Measurements from ENCODE around the gene CLCN4.
A peak's percentile ranks its signal among the peaks of the same experiment; 100 is the strongest.

CLCN4 gene

GRCh38 chrX:10166731-10167151, 10.0 kb downstream of the CLCN4 start:
- Histone ChIP-seq H3K4me3 (ENCODE audit: extremely low read depth, insufficient read depth, low read length, poor library complexity, severe bottlenecking) (no peak overlapping the region), H3K9me3 (ENCODE audit: control insufficient read depth, low read length) (no peaks in the 10 kb centered on the region), H3K4me1 (ENCODE audit: control insufficient read depth, insufficient read depth, low read length, poor library complexity, severe bottlenecking) (no peaks in the 10 kb centered on the region), H3K36me3 (ENCODE audit: control insufficient read depth, insufficient read depth, low read length) (no peaks in the 10 kb centered on the region), H3K27ac (ENCODE audit: low read depth, low read length, severe bottlenecking) (no peak overlapping the region)
- 100% methylated on average over 3 of the region's 8 CpGs; no CpG with 5 or more reads in 1 of the 2 experiments for WGBS, 2 experiments (ENCODE audit: insufficient coverage in 2 of 2)

DNA sequence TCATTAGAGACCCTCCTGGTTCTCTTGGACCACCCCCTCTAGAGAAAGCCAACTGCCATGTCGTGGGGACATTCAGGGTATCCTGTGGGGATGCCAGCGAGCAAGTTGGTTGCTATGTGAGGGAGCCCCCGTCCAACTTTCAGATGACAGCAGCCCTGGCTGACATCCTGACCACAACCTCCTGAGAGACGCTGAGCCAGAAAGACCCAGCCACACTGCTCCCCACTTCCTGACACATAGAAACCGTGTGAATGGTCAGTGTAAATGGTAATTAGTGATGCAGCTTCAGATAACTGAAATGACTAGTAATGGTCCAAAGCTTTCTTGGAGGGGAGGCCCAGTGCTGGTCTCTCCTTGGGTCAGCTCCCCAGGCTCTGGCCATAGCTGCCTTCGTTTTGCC, 10.8 kb downstream of the CLCN4 start:
- Histone ChIP-seq H3K4me3 (ENCODE audit: extremely low read depth, insufficient read depth, low read length, poor library complexity, severe bottlenecking) (no peak overlapping the region), H3K36me3 (ENCODE audit: control insufficient read depth, insufficient read depth, low read length) (no peaks in the 10 kb centered on the region), H3K4me1 (ENCODE audit: control insufficient read depth, insufficient read depth, low read length, poor library complexity, severe bottlenecking) (no peaks in the 10 kb centered on the region), H3K9me3 (ENCODE audit: control insufficient read depth, low read length) (no peaks in the 10 kb centered on the region), H3K27ac (ENCODE audit: low read depth, low read length, severe bottlenecking) (no peak overlapping the region)
- 80% methylated on average over 1 of the region's 6 CpGs; no CpG with 5 or more reads in 1 of the 2 experiments for WGBS, 2 experiments (ENCODE audit: insufficient coverage in 2 of 2)

DNA sequence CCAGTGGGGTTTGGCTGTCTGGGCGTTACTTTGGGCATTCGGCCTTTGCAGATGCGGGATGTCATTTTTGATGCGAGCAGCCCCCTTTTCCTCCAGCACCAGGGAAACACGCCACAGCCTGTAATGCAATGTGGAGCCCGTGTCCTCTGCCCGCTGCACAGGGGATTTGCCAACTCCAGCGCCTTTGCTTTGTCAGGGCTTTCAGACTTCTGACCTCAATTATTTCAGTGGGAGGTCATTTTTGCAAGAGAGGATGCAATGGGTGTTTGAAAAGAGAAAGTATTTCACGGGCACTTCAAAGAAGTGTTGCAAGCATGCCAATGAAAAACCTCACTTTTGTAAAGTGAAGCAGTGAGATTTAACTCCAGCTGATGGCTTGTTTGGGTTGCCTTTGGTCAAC, 11.5 kb downstream of the CLCN4 start:
- no peak overlapping the region for H3K4me3 ChIP-seq (ENCODE audit: extremely low read depth, insufficient read depth, low read length, poor library complexity, severe bottlenecking)
- no peaks in the 10 kb centered on the region for H3K9me3 ChIP-seq (ENCODE audit: control insufficient read depth, low read length)
- no peaks in the 10 kb centered on the region for H3K4me1 ChIP-seq (ENCODE audit: control insufficient read depth, insufficient read depth, low read length, poor library complexity, severe bottlenecking)
- no peak overlapping the region for H3K27ac ChIP-seq (ENCODE audit: low read depth, low read length, severe bottlenecking)
- WGBS, 2 experiments (ENCODE audit: insufficient coverage in 2 of 2) = 100% methylated on average over 1 of the region's 9 CpGs; no CpG with 5 or more reads in 1 of the 2 experiments
- no peaks in the 10 kb centered on the region for H3K36me3 ChIP-seq (ENCODE audit: control insufficient read depth, insufficient read depth, low read length)

- no peak overlapping the region for H3K27ac ChIP-seq (ENCODE audit: low read depth, low read length, severe bottlenecking)
- H3K4me3 ChIP-seq (ENCODE audit: extremely low read depth, insufficient read depth, low read length, poor library complexity, severe bottlenecking) = no peak overlapping the region
- no CpG with 5 or more reads among the region's 3 CpGs for WGBS, 2 experiments (ENCODE audit: insufficient coverage in 2 of 2)
- no peaks in the 10 kb centered on the region for H3K9me3 ChIP-seq (ENCODE audit: control insufficient read depth, low read length)
- no peaks in the 10 kb centered on the region for H3K36me3 ChIP-seq (ENCODE audit: control insufficient read depth, insufficient read depth, low read length)
- peaks cover 3% of the 10 kb centered on the region for H3K4me1 ChIP-seq (ENCODE audit: control insufficient read depth, insufficient read depth, low read length, poor library complexity, severe bottlenecking)
These were observed 12.4 kb downstream of the CLCN4 start for GRCh38 chrX:10169175-10169574.

GRCh38 chrX:10171249-10171648, 14.5 kb downstream of the CLCN4 start:
- Histone ChIP-seq H3K9me3 (ENCODE audit: control insufficient read depth, low read length) (no peaks in the 10 kb centered on the region), H3K27ac (ENCODE audit: low read depth, low read length, severe bottlenecking) (no peak overlapping the region), H3K36me3 (ENCODE audit: control insufficient read depth, insufficient read depth, low read length) (no peaks in the 10 kb centered on the region), H3K4me3 (ENCODE audit: extremely low read depth, insufficient read depth, low read length, poor library complexity, severe bottlenecking) (no peak overlapping the region), H3K4me1 (ENCODE audit: control insufficient read depth, insufficient read depth, low read length, poor library complexity, severe bottlenecking) (peaks cover 17% of the 10 kb centered on the region)
- 83 to 94% methylated on average over 3 of the region's 5 CpGs for WGBS, 2 experiments (ENCODE audit: insufficient coverage in 2 of 2)

- Histone ChIP-seq H3K9me3 (ENCODE audit: control insufficient read depth, low read length) (no peaks in the 10 kb centered on the region), H3K4me3 (ENCODE audit: extremely low read depth, insufficient read depth, low read length, poor library complexity, severe bottlenecking) (no peak overlapping the region), H3K27ac (ENCODE audit: low read depth, low read length, severe bottlenecking) (peak overlapping the region; percentile 95), H3K36me3 (ENCODE audit: control insufficient read depth, insufficient read depth, low read length) (no peaks in the 10 kb centered on the region), H3K4me1 (ENCODE audit: control insufficient read depth, insufficient read depth, low read length, poor library complexity, severe bottlenecking) (peaks cover 17% of the 10 kb centered on the region)
- WGBS, 2 experiments (ENCODE audit: insufficient coverage in 2 of 2) = 47 to 76% methylated on average over 5 to 6 of the region's 11 CpGs
These were observed 16.1 kb downstream of the CLCN4 start for GRCh38 chrX:10172877-10173276.

DNA sequence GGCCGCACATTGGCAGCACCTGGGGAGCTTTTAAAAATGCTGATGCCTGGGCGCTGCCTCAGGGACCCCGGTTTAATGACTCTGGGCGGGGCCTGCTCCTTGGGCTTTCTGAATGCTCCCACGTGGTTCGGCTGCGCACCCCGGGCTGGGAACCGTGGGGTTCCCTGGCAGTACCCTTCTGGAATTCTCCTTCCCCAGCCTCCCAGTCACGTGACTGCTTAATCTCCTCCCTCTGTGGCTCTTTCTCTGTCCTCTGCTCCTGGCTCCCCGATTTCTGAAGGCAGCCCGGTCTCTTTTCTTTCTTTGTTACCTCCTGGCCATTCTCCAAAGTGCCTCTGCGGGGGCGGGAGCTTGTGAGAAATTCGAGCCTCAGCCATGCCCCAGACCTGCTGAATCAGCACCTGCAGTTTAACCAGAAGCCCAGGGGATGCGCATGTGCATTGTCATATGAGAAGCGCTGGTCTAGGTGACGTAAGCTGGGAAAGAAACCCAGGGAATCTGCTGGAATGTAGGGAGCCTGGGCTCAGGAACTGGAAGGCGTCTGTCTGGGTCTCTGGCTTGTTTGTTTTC, 16.6 kb downstream of the CLCN4 start:
- Histone ChIP-seq H3K36me3 (ENCODE audit: control insufficient read depth, insufficient read depth, low read length) (no peaks in the 10 kb centered on the region), H3K9me3 (ENCODE audit: control insufficient read depth, low read length) (no peaks in the 10 kb centered on the region), H3K27ac (ENCODE audit: low read depth, low read length, severe bottlenecking) (peak overlapping the region; percentile 95), H3K4me3 (ENCODE audit: extremely low read depth, insufficient read depth, low read length, poor library complexity, severe bottlenecking) (peak overlapping the region; percentile 2), H3K4me1 (ENCODE audit: control insufficient read depth, insufficient read depth, low read length, poor library complexity, severe bottlenecking) (peaks cover 17% of the 10 kb centered on the region)
- 22 to 38% methylated on average over 2 to 11 of the region's 19 CpGs for WGBS, 2 experiments (ENCODE audit: insufficient coverage in 2 of 2)

DNA sequence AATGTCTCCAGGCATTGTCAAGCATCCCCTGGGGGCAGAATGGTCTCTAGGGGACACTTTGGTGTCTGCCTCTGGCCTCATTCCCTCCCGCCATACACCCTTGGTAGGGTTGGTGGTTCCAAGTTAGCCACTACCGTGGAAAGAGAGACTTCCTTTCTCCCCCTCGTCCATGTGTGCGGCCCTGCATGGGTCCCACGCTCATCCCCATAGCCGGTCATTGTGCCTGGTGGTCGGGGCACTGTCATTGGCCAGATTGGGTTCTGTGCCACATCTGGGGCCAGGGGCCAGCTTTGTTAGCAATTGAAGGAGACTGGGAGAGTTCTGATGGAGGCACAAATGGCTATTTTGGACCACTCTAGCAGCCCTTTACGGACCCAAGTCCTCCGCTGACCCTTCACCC, 17.3 kb downstream of the CLCN4 start:
- H3K4me3 ChIP-seq (ENCODE audit: extremely low read depth, insufficient read depth, low read length, poor library complexity, severe bottlenecking) = no peak overlapping the region
- no peaks in the 10 kb centered on the region for H3K9me3 ChIP-seq (ENCODE audit: control insufficient read depth, low read length)
- H3K4me1 ChIP-seq (ENCODE audit: control insufficient read depth, insufficient read depth, low read length, poor library complexity, severe bottlenecking) = peaks cover 17% of the 10 kb centered on the region
- peak overlapping the region; percentile 95 for H3K27ac ChIP-seq (ENCODE audit: low read depth, low read length, severe bottlenecking)
- 88 to 100% methylated on average over 2 of the region's 9 CpGs for WGBS, 2 experiments (ENCODE audit: insufficient coverage in 2 of 2)
- no peaks in the 10 kb centered on the region for H3K36me3 ChIP-seq (ENCODE audit: control insufficient read depth, insufficient read depth, low read length)

DNA sequence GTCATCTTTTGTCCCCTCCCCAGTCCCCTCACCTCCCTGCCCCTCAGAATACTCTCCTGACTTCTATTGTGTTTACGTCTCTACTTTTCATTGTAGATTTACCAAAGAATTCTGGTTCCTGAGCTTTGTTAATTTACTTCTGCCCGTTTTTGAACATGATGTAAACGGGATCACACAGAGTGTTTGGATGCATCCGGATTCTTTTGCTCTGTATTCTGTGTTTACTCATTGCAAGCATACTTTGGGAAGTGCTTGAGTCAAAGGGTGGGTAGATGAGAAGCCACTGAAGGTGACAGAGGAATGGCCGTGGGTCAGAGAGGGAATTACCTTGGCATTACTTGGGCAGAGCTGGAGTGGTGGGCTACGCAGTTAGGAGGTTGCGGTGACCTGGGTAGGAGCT, 18.0 kb downstream of the CLCN4 start:
- 89 to 100% methylated on average over 6 of the region's 7 CpGs for WGBS, 2 experiments (ENCODE audit: insufficient coverage in 2 of 2)
- Histone ChIP-seq H3K9me3 (ENCODE audit: control insufficient read depth, low read length) (no peaks in the 10 kb centered on the region), H3K4me1 (ENCODE audit: control insufficient read depth, insufficient read depth, low read length, poor library complexity, severe bottlenecking) (peaks cover 17% of the 10 kb centered on the region), H3K27ac (ENCODE audit: low read depth, low read length, severe bottlenecking) (peak overlapping the region; percentile 23), H3K36me3 (ENCODE audit: control insufficient read depth, insufficient read depth, low read length) (no peaks in the 10 kb centered on the region), H3K4me3 (ENCODE audit: extremely low read depth, insufficient read depth, low read length, poor library complexity, severe bottlenecking) (no peak overlapping the region)

GRCh38 chrX:10175319-10175871, 18.6 kb downstream of the CLCN4 start:
- 60 to 80% methylated on average over 2 to 3 of the region's 8 CpGs for WGBS, 2 experiments (ENCODE audit: insufficient coverage in 2 of 2)
- Histone ChIP-seq H3K36me3 (ENCODE audit: control insufficient read depth, insufficient read depth, low read length) (no peaks in the 10 kb centered on the region), H3K4me1 (ENCODE audit: control insufficient read depth, insufficient read depth, low read length, poor library complexity, severe bottlenecking) (peaks cover 17% of the 10 kb centered on the region), H3K27ac (ENCODE audit: low read depth, low read length, severe bottlenecking) (no peak overlapping the region), H3K9me3 (ENCODE audit: control insufficient read depth, low read length) (no peaks in the 10 kb centered on the region), H3K4me3 (ENCODE audit: extremely low read depth, insufficient read depth, low read length, poor library complexity, severe bottlenecking) (no peak overlapping the region)
